MV-4-11 (cell line): ENCODE results near the gene CSH1.
"Not testable (repeated sequence)": the region's sequence is repeated elsewhere in the genome, so short reads cannot be mapped to it uniquely, and the experiment has no call there.

Source experiments
- DNase-seq: peaks from one replicate; lab custom pipeline; 2025; lab: John Stamatoyannopoulos, UW

The CSH1 gene

DNA sequence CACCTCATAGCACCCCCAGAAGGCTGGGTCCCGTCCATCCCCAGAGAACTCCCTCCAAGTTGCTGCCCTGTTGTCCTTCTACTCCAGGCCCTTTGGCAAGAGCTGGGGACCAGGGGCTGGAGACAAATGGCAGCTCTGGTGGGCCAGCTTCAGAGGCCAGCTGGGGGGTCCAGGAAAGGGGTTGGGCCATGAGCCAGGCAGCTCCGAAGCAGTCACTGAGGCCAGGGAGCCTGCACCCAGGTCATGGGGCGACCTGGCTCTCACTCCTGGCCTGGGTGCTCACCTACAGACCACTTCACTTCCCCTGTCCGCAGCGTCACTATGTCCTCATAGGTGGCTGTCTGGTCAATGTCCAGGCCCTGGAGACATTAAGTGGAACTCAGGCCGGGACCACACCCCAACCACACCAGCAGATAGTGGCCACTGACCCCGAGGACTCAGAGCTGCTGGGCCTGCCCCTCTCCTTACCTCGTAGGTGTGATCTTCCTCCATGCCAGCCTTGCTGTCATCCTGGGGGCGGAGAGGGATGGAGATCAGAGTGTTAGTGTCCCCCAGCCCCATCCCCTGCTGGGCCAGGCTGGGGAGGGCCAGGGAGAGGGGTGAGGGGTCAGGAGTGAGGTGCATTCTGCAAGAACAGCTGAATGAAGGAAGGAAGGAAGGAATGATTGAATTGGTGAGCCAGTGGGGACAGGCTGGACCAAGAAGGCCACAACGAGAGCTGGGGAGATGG is 32.8 kb upstream of the CSH1 start:
- DNase-seq, result no peak

DNA sequence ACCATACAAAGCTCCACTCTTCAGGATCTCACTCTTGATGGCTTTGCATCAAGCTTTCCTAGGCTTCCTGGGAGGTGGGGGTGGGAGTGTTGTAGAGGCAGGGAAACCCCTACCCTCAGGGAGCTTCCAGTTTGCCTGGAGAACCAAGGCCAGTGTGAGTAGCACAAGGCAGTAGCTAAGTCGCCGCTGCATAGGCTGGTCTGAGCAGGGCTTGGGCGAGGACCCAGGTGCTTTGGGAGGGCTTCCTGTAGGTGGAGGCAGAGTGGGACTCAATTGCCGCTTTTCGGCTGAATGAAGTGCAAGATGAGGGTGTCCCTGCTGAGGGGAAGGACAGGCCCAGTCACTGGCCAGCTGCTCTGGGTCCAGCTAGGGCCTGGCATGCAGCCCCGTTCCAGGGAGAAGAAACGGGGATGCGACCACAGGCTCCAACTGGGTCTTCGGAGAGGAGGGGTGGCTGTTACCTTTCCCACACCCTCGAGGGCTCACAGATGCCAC is 31.8 kb upstream of the CSH1 start:
- DNase-seq, result no peak

DNA sequence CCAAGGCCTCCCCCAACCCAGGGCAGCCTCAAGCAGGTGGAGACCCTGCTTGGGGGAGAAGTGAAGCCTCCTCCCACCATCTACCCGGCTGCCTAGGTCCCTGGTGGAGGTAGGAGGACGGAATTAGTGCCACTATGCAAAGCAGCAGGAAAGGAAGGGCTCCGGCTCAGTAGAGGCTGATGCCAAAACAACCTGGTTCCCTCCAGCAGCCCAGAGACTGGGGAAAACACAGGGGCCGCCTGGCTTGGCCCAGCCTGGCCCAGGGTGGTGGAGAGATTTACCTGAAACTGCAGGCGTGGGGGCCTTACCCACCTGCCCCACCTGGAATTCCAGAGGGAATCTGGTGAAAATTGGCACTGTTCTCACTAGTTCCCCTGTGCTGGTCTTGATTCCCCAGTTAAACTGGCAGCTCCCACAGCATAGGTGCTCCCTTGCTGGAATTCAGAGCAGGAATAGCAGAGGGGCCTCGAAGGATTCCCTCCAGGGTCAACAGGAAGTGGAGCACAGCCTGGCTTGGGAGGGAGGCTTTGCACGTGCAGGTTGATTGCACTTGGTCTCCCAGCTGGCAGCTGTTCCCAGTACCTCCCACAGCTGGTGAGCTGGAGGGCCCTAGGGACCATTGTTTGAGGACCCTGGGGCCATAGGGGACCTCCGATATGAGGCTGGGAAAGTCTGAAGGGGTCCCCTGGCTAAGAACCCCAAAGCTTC is 31.2 kb upstream of the CSH1 start:
- no peak for DNase-seq

DNA sequence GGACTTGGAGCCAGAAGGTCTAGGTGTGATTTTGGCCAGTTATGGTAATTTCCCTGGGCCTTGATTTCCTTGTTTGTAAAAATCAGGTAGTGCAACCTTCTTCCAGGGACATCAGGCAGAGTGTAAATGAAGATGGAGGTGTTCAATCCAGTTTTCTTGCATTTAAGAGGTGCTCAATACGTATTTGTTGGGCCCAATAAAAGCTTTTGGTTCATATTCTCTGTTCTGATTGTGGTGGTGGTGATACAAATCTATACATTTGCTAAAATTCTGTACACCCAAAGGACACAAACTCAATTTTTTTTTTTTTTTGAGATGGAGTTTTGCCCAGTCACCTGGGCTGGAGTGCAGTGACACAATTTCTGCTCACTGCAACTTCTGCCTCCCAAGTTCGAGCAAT is 29.8 kb upstream of the CSH1 start:
- no peak for DNase-seq

DNA sequence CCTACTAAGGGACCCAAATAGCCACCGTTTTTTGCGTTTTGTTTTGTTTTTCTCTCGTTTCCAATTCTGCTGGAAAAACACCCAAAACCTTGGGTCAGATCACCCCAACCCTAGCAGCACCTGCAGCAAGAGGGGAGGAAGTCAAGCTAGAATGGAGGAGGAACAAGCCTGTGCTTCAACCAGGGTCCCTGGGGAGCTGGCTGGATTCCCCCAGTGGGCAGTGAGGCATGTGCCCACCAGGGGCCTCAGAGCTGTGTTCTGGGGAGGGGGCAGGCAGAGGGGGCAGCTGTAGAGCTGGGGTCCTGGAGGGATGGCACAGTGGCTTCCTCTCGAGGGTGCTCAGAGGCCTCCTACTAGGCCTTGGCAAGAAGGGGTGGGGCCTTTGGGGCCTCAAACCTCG is 29.2 kb upstream of the CSH1 start:
- DNase-seq, result no peak

DNA sequence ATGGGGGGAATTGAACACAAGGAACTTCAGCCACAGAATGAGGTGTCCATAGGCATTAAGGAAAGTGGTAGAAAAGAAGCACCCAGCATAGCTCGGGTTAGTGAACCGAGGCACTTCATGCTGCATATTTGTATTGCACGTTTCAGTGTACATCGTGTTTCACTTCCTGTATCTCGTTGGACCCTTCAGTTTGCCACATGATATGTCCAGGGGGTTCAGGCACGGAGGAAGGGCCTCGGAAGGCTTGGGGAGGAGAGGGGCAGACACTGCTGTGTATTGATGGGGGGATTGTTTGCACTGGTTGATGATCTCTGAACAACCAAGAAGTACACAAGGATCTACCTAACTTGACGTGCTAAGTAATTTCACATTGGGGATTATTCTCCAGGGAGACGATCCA is 26.0 kb upstream of the CSH1 start:
- DNase-seq, result peak; percentile 60

DNA sequence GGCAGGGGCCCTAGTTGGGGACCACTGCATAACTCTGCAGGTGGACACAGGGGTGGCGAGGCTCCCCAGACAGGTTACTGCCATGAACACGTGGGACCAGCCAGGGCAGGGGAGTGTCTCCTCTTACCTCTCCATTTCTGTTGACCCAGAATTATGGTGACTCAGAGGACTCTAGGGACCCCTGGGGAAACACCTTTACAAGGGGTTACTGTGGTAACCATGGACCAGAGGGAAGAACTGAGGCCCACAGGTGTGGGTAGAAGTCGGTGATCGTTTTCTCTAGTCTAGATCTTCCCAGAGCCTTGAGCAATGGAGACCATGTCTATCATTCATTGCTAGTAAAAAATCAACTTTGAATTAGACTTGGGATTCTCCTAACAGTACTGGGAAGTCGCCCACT is 24.4 kb upstream of the CSH1 start:
- DNase-seq, result not testable (repeated sequence)

DNA sequence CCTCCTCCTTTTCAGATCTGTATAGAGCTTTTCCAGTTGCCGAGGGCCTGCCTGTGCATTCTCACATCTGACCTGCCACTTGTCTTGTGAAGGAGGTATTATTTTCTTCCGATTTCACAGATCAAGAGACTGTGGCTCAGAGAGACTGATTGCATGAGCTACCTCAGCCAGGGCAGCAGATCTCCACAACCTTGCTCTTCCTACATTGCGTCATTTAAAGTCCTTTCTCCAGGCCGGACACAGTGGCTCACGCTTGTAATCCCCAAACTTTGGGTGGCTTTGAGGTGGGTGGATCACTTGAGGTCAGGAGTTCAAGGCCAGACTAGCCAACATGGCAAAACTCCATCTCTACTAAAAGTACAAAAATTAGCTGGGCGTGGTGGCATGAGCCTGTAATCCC is 23.7 kb upstream of the CSH1 start:
- peak; percentile 16 for DNase-seq

DNA sequence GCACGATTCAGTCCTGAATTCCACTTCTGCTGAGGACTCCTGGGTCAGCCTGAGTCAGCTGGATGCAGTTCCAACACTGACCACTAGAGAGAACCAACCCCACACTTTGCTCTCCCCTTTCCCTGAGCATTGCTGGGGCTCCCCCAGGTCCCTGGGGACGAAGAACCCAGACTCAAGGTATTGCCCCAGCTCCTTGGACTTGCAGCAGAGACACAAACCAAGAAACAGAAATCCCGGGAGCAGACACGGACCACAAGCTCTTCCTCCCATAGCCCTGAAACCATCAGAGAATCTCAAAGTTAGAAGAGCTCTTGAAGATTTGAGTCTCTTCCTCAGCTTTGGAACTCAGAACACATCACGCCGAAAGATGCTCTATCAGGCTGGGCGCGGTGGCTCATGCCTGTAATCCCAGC is 22.9 kb upstream of the CSH1 start:
- peak; percentile 68 for DNase-seq

DNA sequence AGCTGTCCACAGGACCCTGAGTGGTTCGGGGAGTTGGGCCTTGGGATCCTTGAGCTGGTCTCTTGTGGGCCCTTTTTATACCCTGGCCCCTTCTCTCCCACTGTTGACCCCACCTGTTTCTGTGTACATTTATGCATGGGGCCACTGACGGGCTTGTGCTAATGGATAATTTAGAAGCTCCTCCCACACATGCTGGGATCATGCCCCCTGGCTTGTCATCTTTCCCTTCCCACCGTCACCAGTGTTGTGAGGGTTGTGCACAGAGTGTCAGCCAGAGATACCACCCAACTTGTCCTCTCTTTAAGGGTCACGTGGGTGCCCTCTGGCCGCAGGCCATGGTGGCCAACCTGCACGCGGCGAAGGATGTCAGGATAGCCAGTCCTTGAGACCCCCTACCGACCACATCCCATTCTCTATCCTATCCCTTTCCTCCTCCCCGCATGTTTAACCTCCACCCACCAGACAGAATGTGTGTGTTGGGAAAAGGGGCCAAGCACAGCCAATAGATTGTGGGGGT is 22.5 kb upstream of the CSH1 start, which contains the start of gene GH1:
Gene GH1, minus strand, starts transcription at position 51 of the 517 bp plus-strand sequence. CDS start 63 bp downstream, outside the sequence.
- DNase-seq, result not testable (repeated sequence)

DNA sequence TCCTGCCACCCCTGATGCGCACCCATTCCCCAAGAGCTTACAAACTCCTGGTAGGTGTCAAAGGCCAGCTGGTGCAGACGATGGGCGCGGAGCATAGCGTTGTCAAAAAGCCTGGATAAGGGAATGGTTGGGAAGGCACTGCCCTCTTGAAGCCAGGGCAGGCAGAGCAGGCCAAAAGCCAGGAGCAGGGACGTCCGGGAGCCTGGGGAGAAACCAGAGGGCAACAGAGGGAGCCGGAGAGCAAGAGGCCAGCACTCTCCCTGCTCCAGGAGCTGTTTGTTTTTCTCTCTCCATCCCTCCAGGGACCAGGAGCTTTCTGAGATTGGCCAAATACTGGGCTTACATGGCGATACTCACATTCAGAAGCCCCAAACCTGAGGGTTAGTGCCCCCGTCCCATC is 21.9 kb upstream of the CSH1 start:
- no peak for DNase-seq

DNA sequence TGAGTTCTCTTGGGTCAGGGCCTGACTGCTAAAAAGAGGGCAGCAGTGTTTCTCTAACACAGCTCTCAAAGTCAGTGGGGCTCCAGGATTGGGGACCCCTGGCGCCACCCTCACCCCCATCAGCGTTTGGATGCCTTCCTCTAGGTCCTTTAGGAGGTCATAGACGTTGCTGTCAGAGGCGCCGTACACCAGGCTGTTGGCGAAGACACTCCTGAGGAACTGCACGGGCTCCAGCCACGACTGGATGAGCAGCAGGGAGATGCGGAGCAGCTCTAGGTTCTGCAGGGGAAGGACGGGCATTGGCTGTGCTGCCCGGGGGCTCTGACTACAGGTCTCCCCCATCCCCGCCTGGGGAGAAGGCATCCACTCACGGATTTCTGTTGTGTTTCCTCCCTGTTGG is 21.3 kb upstream of the CSH1 start:
- no peak for DNase-seq

DNA sequence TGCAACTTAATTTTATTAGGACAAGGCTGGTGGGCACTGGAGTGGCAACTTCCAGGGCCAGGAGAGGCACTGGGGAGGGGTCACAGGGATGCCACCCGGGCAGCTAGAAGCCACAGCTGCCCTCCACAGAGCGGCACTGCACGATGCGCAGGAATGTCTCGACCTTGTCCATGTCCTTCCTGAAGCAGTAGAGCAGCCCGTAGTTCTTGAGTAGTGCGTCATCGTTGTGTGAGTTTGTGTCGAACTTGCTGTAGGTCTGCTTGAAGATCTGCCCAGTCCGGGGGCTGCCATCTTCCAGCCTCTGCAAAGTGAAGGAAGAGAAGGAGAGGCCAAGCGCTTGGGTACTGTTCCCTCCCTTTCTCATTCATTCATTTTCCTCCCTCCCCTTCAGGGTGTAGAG is 20.8 kb upstream of the CSH1 start:
- not testable (repeated sequence) for DNase-seq

DNA sequence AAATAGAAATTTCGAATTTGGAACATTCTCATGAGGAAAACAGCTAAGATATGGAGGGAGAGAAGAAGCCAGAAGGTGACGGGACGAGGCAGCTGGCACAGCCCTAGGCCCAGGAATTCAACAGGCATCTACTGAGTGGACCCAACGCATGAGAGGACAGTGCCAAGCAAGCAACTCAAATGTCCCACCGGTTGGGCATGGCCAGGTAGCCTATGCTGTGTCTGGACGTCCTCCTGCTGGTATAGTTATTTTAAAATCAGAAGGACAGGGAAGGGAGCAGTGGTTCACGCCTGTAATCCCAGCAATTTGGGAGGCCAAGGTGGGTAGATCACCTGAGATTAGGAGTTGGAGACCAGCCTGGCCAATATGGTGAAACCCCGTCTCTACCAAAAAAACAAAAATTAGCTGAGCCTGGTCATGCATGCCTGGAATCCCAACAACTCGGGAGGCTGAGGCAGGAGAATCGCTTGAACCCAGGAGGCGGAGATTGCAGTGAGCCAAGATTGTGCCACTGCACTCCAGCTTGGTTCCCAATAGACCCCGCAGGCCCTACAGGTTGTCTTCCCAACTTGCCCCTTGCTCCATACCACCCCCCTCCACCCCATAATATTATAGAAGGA is 20.3 kb upstream of the CSH1 start:
- DNase-seq, result no peak

DNA sequence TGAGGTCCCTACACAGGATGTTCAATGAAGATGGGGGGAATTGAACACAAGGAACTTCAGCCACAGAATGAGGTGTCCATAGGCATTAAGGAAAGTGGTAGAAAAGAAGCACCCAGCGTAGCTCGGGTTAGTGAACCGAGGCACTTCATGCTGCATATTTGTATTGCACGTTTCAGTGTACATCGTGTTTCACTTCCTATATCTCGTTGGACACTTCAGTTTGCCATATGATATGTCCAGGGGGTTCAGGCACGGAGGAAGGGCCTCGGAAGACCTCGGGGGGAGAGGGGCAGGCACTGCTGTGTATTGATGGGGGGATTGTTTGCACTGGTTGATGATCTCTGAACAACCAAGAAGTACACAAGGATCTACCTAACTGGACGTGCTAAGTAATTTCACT is 19.4 kb upstream of the CSH1 start:
- peak; percentile 50 for DNase-seq

DNA sequence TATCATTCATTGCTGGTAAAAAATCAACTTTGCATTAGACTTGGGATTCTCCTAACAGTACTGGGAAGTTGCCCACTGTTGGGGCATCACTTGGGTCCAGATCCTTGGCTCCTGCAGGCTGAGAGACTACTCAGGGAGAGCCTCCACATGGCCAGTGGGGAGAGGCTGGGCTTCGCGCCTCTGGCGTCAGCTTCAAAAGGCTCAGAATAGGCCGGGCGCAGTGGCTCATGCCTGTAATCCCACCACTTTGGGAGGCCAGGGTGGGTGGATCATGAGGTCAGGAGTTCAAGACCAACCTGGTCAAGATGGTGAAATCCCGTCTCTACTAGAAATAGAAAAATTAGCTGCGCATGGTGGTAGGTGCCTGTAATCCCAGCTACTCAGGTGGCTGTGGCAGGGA is 18.1 kb upstream of the CSH1 start:
- no peak for DNase-seq

DNA sequence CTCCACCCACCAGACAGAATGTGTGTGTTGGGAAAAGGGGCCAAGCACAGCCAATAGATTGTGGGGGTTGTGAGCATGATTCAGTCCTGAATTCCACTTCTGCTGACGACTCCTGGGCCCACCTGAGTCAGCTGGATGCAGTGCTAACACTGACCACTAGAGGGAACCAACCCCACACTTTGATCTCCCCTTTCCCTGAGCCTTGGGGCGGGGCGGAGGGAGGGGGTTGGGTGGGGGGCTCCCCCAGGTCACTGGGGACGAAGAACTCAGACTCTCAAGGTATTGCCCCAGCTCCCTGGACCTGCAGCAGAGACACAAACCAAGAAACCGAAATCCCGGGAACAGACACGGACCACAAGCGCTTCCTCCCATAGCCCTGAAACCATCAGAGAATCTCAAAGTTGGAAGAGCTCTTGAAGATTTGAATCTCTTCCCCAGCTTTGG is 15.3 kb upstream of the CSH1 start:
- peak; percentile 0 for DNase-seq

DNA sequence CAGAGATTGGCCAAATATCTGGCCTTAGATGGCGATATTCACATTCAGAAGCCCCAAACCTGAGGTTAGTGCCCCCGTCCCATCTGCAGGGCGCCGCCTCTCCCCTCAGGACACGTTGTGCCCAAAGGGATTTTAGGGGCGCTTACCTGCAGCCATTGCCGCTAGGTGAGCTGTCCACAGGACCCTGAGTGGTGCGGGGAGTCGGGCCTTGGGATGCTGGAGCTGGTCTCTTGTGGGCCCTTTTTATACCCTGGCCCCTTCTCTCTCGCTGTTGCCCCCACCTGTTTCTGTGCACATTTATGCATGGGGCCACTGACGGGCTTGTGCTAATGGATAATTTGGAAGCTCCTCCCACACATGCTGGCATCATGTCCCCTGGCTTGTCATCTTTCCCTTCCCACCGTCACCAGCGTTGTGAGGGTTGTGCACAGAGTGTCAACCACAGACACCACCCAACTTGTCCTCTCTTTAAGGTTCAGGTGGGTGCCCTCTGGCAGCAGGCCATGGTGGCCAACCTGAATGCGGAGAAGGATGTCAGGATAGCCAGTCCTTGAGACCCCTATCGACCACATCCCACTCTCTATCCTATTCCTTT is 14.8 kb upstream of the CSH1 start, which contains the start of gene CSHL1:
Gene CSHL1, minus strand, starts transcription at position 218 of the 595 bp plus-strand sequence. Its CDS starts 62 bp downstream, at position 156.
- no peak for DNase-seq

DNA sequence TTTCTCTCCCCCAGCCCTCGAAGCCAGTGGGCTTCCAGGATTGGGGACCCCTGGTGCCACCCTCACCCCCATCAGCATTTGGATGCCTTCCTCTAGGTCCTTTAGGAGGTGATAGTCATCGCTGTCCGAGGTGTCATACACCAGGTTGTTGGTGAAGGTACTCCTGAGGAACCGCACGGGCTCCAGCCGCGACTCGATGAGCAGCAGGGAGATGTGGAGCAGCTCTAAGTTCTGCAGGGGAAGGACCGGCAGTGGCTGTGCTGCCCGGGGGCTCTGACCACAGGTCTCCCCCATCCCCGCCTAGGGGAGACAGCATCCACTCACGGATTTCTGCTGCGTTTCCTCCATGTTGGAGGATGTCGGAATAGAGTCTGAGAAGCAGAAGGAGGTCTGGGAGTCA is 13.7 kb upstream of the CSH1 start:
- no peak for DNase-seq

DNA sequence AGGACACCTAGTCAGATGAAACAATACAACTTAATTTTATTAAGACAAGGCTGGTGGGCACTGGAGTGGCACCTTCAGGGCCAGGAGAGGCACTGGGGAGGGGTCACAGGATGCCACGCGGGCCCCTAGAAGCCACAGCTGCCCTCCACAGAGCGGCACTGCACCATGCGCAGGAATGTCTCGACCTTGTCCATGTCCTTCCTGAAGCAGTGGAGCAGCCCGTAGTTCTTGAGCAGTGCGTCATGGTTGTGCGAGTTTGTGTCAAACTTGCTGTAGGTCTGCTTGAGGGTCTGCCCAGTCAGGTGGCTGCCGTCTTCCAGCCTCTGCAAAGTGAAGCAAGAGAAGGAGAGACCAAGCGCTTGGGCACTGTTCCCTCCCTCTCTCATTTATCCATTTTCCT is 13.2 kb upstream of the CSH1 start:
- DNase-seq, result not testable (repeated sequence)

DNA sequence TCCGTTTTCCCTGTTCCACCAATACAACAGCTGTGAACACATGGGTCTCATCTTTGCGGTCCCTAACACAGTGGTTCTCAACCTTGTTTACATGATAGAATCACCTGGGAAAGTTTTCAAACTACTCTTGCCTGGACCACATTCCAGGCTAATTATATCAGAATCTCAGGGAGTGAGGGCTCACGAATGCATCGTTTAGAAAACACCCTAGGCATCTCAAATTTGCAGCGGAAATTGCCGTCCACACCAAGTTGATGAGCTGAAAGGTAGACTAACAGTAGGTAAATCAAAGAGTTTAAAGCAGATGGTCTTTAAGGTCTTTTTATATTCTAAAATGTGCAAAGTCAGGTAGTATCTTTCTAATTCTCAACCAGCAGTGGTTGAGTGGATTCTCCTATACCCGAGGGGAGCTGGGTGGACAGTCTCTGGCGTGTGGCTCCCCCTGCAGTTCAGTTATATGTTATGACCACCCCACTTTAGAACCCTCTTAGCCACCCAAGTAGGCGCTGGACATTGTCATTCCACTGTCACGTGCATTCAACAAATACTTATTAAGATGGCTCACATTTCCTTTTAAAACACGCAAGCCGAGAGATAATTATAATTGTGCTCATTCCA is 10.9 kb upstream of the CSH1 start:
- peak; percentile 0 for DNase-seq

DNA sequence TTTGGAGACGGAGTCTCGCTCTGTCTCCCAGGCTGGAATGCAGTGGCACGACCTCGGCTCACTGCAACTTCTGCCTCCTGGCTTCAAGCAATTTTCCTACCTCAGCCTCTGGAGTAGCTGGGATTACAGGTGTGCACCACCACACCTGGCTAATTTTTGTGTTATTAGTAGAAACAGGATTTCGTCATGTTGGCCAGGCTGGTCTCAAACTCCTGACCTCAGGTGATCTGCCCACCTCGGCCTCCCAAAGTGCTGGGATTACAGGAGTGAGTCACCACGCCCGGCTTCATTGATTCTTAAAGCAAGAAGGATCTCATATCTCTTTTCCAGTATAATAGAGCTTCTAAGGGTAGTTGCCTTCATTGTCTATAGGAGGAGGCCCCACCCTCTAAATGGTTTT is 8.4 kb upstream of the CSH1 start:
- not testable (repeated sequence) for DNase-seq
